Measurements from ENCODE around the gene CCNDBP1. TPM values are rescaled to one million over a fixed set of nuclear protein-coding genes. Genes with fewer than 3 reads are reported as not detected.

Gene CCNDBP1
- total RNA-seq, 1 experiment from 2014 or later: 39.8 TPM

DNA sequence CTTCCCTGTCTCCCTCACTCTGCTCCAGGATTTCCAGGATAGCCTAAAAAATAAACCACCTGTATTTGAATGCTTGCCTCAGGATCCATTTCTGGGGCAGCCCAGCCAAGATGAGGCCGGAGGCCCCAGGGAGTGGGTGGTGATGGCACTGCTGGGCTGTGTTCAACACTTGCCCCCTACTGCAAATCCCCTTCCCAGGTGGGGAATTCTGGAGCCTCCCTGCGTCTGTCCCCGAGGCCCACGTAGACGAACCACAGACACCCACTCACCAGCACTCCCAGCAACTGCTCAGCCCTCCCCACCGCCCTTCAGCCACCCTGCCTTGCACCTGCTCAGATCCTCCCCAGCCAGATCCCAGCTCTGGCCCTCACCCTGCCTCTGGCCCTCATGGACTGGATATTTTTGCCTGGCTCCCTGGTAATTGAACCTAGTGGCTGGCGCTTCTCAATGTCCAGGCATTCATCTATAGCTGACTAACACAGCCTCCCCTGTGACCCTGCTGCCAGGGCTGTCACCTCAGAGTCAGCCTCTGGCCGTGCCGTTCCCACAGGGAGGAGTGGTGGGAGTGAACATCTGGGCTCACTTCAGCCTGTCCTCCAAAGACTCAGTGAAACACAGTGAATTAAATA, 52.8 kb downstream of the CCNDBP1 start (continued):
- TF ChIP-seq, protein P1, sequence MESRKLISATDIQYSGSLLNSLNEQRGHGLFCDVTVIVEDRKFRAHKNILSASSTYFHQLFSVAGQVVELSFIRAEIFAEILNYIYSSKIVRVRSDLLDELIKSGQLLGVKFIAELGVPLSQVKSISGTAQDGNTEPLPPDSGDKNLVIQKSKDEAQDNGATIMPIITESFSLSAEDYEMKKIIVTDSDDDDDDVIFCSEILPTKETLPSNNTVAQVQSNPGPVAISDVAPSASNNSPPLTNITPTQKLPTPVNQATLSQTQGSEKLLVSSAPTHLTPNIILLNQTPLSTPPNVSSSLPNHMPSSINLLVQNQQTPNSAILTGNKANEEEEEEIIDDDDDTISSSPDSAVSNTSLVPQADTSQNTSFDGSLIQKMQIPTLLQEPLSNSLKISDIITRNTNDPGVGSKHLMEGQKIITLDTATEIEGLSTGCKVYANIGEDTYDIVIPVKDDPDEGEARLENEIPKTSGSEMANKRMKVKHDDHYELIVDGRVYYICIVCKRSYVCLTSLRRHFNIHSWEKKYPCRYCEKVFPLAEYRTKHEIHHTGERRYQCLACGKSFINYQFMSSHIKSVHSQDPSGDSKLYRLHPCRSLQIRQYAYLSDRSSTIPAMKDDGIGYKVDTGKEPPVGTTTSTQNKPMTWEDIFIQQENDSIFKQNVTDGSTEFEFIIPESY (IDR thresholded peaks at IDR 0.05; ENCODE audit: extremely low read depth, insufficient replicate concordance, low read length): no peak
- TF ChIP-seq TCF7L2 (IDR thresholded peaks at IDR 0.05; ENCODE audit: borderline replicate concordance, extremely low read depth, insufficient read depth, insufficient read length): no peak

DNA sequence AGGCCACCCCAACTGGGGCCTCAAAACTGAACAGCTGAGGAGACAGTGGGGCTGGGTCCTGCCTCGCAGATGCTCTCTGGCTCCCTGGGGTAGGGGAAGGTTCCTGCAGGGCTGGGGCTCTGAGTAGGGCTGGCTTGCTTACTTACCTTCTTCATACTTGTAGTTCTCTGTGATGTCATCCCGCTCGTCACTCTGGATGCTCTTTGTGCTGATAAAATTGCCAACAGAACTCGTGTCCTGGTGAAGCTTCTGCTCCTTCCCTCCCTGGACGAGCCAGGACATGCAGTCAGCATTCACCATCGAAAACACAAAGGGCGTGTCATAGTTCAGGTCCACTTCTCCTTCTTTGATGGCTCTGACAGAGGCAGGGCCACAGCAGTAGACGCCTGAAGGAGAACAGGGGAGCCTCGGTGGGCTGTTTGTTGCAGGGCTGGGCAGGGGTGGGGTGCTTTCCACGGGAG, 53.5 kb downstream of the CCNDBP1 start:
- no peaks in the 10 kb centered on the region for H3K79me2 ChIP-seq (ENCODE audit: insufficient read depth, low read length)
- ChIA-PET RAD21 (ENCODE audit: low non-redundant PET in 1 of 2, low total read pairs in 2 of 2, uncharacterized antibody in 2 of 2, unreplicated experiment in 2 of 2) (no interaction called here), CTCF (no interaction called here), POLR2A (no interaction called here)
- no peak overlapping the region for H2AFZ ChIP-seq (ENCODE audit: low read depth, low read length, poor library complexity, severe bottlenecking)
- no peaks in the 10 kb centered on the region for H3K4me1 ChIP-seq (ENCODE audit: control insufficient read depth in 1 of 2, insufficient read depth in 2 of 2, low read length in 2 of 2)
- H3K27ac ChIP-seq (ENCODE audit: low read depth, low read length): no peak overlapping the region
- no peaks in the 10 kb centered on the region for H3K36me3 ChIP-seq (ENCODE audit: control insufficient read depth in 1 of 2, insufficient read depth in 2 of 2, low read length in 2 of 2)
- no peaks in the 10 kb centered on the region for H4K20me1 ChIP-seq (ENCODE audit: insufficient read depth)
- intact Hi-C loops (cut with micrococcal nuclease): no loop called here
- H3K27me3 ChIP-seq (ENCODE audit: insufficient read depth, low read length): no peaks in the 10 kb centered on the region
- TF ChIP-seq, protein P2, sequence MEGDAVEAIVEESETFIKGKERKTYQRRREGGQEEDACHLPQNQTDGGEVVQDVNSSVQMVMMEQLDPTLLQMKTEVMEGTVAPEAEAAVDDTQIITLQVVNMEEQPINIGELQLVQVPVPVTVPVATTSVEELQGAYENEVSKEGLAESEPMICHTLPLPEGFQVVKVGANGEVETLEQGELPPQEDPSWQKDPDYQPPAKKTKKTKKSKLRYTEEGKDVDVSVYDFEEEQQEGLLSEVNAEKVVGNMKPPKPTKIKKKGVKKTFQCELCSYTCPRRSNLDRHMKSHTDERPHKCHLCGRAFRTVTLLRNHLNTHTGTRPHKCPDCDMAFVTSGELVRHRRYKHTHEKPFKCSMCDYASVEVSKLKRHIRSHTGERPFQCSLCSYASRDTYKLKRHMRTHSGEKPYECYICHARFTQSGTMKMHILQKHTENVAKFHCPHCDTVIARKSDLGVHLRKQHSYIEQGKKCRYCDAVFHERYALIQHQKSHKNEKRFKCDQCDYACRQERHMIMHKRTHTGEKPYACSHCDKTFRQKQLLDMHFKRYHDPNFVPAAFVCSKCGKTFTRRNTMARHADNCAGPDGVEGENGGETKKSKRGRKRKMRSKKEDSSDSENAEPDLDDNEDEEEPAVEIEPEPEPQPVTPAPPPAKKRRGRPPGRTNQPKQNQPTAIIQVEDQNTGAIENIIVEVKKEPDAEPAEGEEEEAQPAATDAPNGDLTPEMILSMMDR (IDR thresholded peaks at IDR 0.05 in 2 of 3, conservative IDR thresholded peaks at IDR 0.05 in 1 of 3; ENCODE audit: borderline replicate concordance in 1 of 3, insufficient read depth in 1 of 3, low read depth in 2 of 3, low read length in 2 of 3): no peak
- TF ChIP-seq POLR2AphosphoS5 (IDR thresholded peaks at IDR 0.05; ENCODE audit: low read depth, low read length) (no peak), YY1 (IDR thresholded peaks at IDR 0.05; ENCODE audit: extremely low read depth, insufficient replicate concordance, low read depth, low read length) (no peak), EZH2phosphoT487 (IDR thresholded peaks at IDR 0.05; ENCODE audit: borderline replicate concordance) (no peak)
- TF ChIP-seq, protein P3, sequence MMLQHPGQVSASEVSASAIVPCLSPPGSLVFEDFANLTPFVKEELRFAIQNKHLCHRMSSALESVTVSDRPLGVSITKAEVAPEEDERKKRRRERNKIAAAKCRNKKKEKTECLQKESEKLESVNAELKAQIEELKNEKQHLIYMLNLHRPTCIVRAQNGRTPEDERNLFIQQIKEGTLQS (IDR thresholded peaks at IDR 0.05): no peak
- H3K9ac ChIP-seq (ENCODE audit: low read length): no peak overlapping the region
- no peaks in the 10 kb centered on the region for H3K9me2 ChIP-seq (ENCODE audit: insufficient read depth)
- no peak for ATAC-seq
- no peak overlapping the region for H3K4me2 ChIP-seq (ENCODE audit: low read length)
- BruUV-seq (replicated peaks): no TSS peak
- no peak overlapping the region for H3K4me3 ChIP-seq (replicated peaks in 1 of 2; ENCODE audit: low read depth in 1 of 2, low read length in 2 of 2)
- no peaks in the 10 kb centered on the region for H3K9me3 ChIP-seq (ENCODE audit: control insufficient read depth in 1 of 2, insufficient read depth in 1 of 2, low read depth in 1 of 2, low read length in 2 of 2)
- no peak for DNase-seq (ENCODE audit: low read depth, low spot score)
